Measurements from ENCODE around the gene ZDHHC19. TPM values are rescaled to one million over a fixed set of nuclear protein-coding genes. Genes with fewer than 3 reads are reported as not detected.

Gene ZDHHC19
- total RNA-seq, 2 donors from 2014 or later = not detected

GRCh38 chr3:196232882-196233251 lies 21.7 kb upstream of the ZDHHC19 start:
- no peak for ATAC-seq
- no peak overlapping the region for H3K27ac ChIP-seq
- H3K9me3 ChIP-seq = no peaks in the 10 kb centered on the region
- WGBS, 2 donors = 77 to 88% methylated on average over 8 of the region's 8 CpGs
- H3K4me1 ChIP-seq = peaks cover 5% of the 10 kb centered on the region
- H3K36me3 ChIP-seq (replicated peaks in 1 of 2; ENCODE audit: insufficient read depth in 1 of 2, low read depth in 2 of 2) = peaks cover 0 to 5% of the 10 kb centered on the region in 2 donors
- no peak for DNase-seq
- H3K4me3 ChIP-seq = no peak overlapping the region
- no peaks in the 10 kb centered on the region for H3K27me3 ChIP-seq
- intact Hi-C loops (cut with DNase I) = no loop called here
- no peak for TF ChIP-seq CTCF (IDR thresholded peaks at IDR 0.05)

GRCh38 chr3:196232154-196232881 lies 21.1 kb upstream of the ZDHHC19 start:
- Histone ChIP-seq H3K27me3 (no peaks in the 10 kb centered on the region), H3K9me3 (no peaks in the 10 kb centered on the region), H3K4me3 (no peak overlapping the region), H3K27ac (no peak overlapping the region), H3K4me1 (peaks cover 10% of the 10 kb centered on the region), H3K36me3 (replicated peaks in 1 of 2; ENCODE audit: insufficient read depth in 1 of 2, low read depth in 2 of 2) (no peaks in the 10 kb centered on the region)
- DNase-seq = no peak
- TF ChIP-seq CTCF (IDR thresholded peaks at IDR 0.05) (no peak), POLR2A (IDR thresholded peaks at IDR 0.05) (no peak)
- 90 to 91% methylated on average over 12 of the region's 12 CpGs for WGBS, 2 donors
- intact Hi-C loops (cut with DNase I) = no loop called here
- no peak for ATAC-seq

- ATAC-seq = peak; percentile 58
- DNase-seq = peak in 2 of 4 donors; percentile 24 to 36
- no peak for TF ChIP-seq POLR2A (IDR thresholded peaks at IDR 0.05)
- no peak for TF ChIP-seq CTCF (IDR thresholded peaks at IDR 0.05)
- 14 to 30% methylated on average over 11 to 23 of the region's 24 CpGs for WGBS, 2 donors
- Histone ChIP-seq H3K4me3 (no peak overlapping the region), H3K4me1 (peaks cover 15% of the 10 kb centered on the region), H3K9me3 (no peaks in the 10 kb centered on the region), H3K27ac (no peak overlapping the region), H3K36me3 (replicated peaks in 1 of 2; ENCODE audit: insufficient read depth in 1 of 2, low read depth in 2 of 2) (no peaks in the 10 kb centered on the region), H3K27me3 (no peaks in the 10 kb centered on the region)
- intact Hi-C loops (cut with DNase I) = no loop called here
These were observed 16.7 kb upstream of the ZDHHC19 start for GRCh38 chr3:196227629-196228493.

- intact Hi-C loops (cut with DNase I) = no loop called here
- WGBS, 2 donors = 69 to 100% methylated on average over 1 to 14 of the region's 14 CpGs
- Histone ChIP-seq H3K36me3 (replicated peaks in 1 of 2; ENCODE audit: insufficient read depth in 1 of 2, low read depth in 2 of 2) (no peaks in the 10 kb centered on the region), H3K27ac (no peak overlapping the region), H3K4me3 (no peak overlapping the region), H3K4me1 (peaks cover 15% of the 10 kb centered on the region), H3K27me3 (no peaks in the 10 kb centered on the region), H3K9me3 (no peaks in the 10 kb centered on the region)
- DNase-seq (no peak), ATAC-seq (no peak)
- TF ChIP-seq CTCF (IDR thresholded peaks at IDR 0.05) (no peak), POLR2A (IDR thresholded peaks at IDR 0.05) (no peak)
These were observed 15.9 kb upstream of the ZDHHC19 start for GRCh38 chr3:196227121-196227561.

Data from body of pancreas (tissue), 4 donors.